GM10266 (cell line): ENCODE results near the gene SNX24.

Experiments used
- DNase-seq: peaks from one replicate; pipeline ENCODE4 v3.0.0; 2012; ENCODE audit errors: extremely low spot score
- TF ChIP-seq, protein P1 (sequence below): IDR thresholded peaks from 2 replicates; pipeline ENCODE4 v1.5.1; 2012; ENCODE audit warnings: mild to moderate bottlenecking, low read depth; ENCODE audit not compliant: control insufficient read depth, insufficient read depth; ENCODE audit errors: missing control alignments

SNX24 gene

GRCh38 chr5:122985954-122986721, 140.7 kb downstream of the SNX24 start:
- DNase-seq = peak; percentile 45
- TF ChIP-seq, protein P1, sequence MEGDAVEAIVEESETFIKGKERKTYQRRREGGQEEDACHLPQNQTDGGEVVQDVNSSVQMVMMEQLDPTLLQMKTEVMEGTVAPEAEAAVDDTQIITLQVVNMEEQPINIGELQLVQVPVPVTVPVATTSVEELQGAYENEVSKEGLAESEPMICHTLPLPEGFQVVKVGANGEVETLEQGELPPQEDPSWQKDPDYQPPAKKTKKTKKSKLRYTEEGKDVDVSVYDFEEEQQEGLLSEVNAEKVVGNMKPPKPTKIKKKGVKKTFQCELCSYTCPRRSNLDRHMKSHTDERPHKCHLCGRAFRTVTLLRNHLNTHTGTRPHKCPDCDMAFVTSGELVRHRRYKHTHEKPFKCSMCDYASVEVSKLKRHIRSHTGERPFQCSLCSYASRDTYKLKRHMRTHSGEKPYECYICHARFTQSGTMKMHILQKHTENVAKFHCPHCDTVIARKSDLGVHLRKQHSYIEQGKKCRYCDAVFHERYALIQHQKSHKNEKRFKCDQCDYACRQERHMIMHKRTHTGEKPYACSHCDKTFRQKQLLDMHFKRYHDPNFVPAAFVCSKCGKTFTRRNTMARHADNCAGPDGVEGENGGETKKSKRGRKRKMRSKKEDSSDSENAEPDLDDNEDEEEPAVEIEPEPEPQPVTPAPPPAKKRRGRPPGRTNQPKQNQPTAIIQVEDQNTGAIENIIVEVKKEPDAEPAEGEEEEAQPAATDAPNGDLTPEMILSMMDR = no peak

DNA sequence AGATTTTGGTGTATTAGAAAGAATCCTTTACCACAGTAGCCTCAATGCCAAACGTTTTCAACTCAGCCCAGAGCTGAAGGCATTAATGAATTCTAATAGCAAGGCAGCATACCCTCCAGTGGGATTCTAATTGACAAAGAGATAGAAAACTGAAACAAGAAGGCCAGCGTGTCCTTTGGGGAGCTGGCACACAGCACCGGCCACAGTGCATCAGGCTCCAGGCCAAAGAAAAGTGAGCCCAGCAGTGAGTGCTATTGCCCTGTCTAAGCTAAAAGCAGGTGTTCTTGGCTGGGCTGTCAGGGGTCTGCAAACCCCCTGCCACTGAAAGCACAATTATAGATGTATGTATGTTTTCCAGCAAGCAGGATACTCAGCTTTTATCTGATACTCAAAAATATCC, 150.7 kb downstream of the SNX24 start:
- TF ChIP-seq, protein P1 = no peak
- no peak for DNase-seq

DNA sequence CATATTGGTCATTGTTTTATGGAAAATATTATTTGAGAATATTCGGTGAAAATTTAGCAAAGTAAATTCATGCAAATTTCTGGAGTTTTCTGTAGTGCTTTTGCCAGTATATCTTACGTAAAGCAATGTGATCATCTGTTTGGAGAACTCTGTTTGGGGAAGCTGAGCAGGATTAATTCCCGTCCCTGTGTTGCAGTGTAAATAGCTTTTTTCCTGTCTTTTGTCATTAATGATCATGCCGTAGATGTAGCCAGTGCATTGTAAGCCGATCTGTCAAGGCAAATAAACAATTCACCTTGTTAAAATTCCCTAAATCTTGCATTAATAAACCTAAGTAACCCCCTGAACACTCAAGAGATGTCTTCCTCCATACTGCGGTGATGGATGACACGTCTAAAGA, 151.9 kb downstream of the SNX24 start:
- no peak for DNase-seq
- TF ChIP-seq, protein P1 = no peak

GRCh38 chr5:122999947-123000563, 154.6 kb downstream of the SNX24 start:
- TF ChIP-seq, protein P1 = peak; percentile 69
- DNase-seq = peak; percentile 52

- no peak for DNase-seq
- TF ChIP-seq, protein P1 = no peak
Measured at GRCh38 chr5:123000731-123001130, 155.3 kb downstream of the SNX24 start.

- no peak for DNase-seq
- TF ChIP-seq, protein P1 = no peak
Measured at GRCh38 chr5:123001808-123002207, 156.4 kb downstream of the SNX24 start.

- DNase-seq = no peak
- TF ChIP-seq, protein P1 = no peak
Measured at GRCh38 chr5:123007182-123007581, 161.8 kb downstream of the SNX24 start.
